Common myeloid progenitor, CD34-positive (primary cell): ENCODE data around the gene NRCAM.
"Not testable (repeated sequence)": the region's sequence is repeated elsewhere in the genome, so short reads cannot be mapped to it uniquely, and the experiment has no call there.

Source experiments
- CTCF ChIA-PET: fragments of 350-600 bp; sonication (Branson Sonifier 250); formaldehyde crosslinking; loops from one replicate; lab custom pipeline; 2021; ENCODE audit warnings: antibody characterized with exemption; lab: Charles Lee
- POLR2A ChIA-PET: fragments of 350-600 bp; sonication (Branson Sonifier 250); formaldehyde crosslinking; loops from one replicate; lab custom pipeline; 2021; ENCODE audit warnings: antibody characterized with exemption; lab: Charles Lee
- DNase-seq, 3 donors: peaks; one replicate each; pipeline versions ENCODE4 v3.0.0 to v3.0.0-alpha.2; 2013
- H3K27ac ChIP-seq, 2 experiments: 1 replicate in 1 of 2; 2 replicates in 1 of 2; pipeline ENCODE4 v1.7.0; 2013; ENCODE audit warnings: inconsistent platforms in 2 of 2, low read length in 2 of 2, mild to moderate bottlenecking in 2 of 2, low read depth in 1 of 2, moderate library complexity in 1 of 2; ENCODE audit not compliant: severe bottlenecking in 2 of 2, insufficient read depth in 1 of 2, poor library complexity in 1 of 2
- H3K27me3 ChIP-seq, 5 experiments: replicated peaks in 2 of 5; 1 replicate in 3 of 5; 2 replicates in 2 of 5; pipeline versions ENCODE4 v1.6.1 to v1.7.0; 2013; ENCODE audit warnings: low read length in 4 of 5, mild to moderate bottlenecking in 2 of 5, moderate library complexity in 2 of 5, inconsistent platforms in 1 of 5; ENCODE audit not compliant: insufficient read depth in 5 of 5, control insufficient read depth in 4 of 5
- H3K36me3 ChIP-seq, 4 experiments: 1 replicate in 2 of 4; 2 replicates in 2 of 4; pipeline versions ENCODE4 v1.6.1 to v1.7.0; 2013; ENCODE audit warnings: low read length in 3 of 4, control low read depth in 1 of 4, mild to moderate bottlenecking in 1 of 4; ENCODE audit not compliant: control insufficient read depth in 4 of 4, insufficient read depth in 4 of 4
- H3K4me1 ChIP-seq, 4 experiments: 1 replicate in 3 of 4; 2 replicates in 1 of 4; pipeline versions ENCODE4 v1.6.1 to v1.7.1; 2013; ENCODE audit warnings: low read length in 3 of 4, mild to moderate bottlenecking in 3 of 4, control low read depth in 1 of 4, inconsistent platforms in 1 of 4, moderate library complexity in 1 of 4; ENCODE audit not compliant: control insufficient read depth in 4 of 4, insufficient read depth in 4 of 4; ENCODE audit errors: control extremely low read depth in 1 of 4
- H3K4me3 ChIP-seq, 7 experiments: 1 replicate in 4 of 7; 2 replicates in 3 of 7; pipeline versions ENCODE4 v1.5.1 to v1.7.0; 2013; ENCODE audit warnings: mild to moderate bottlenecking in 7 of 7, low read length in 6 of 7, moderate library complexity in 6 of 7, inconsistent platforms in 2 of 7, low read depth in 2 of 7, control low read depth in 1 of 7; ENCODE audit not compliant: insufficient read depth in 4 of 7, control insufficient read depth in 1 of 7; ENCODE audit errors: extremely low read depth in 1 of 7
- H3K9me3 ChIP-seq, 5 experiments: 1 replicate in 4 of 5; 2 replicates in 1 of 5; pipeline versions ENCODE4 v1.6.1 to v1.7.1; 2013; ENCODE audit warnings: low read length in 4 of 5, mild to moderate bottlenecking in 2 of 5, inconsistent platforms in 1 of 5, low read depth in 1 of 5, moderate library complexity in 1 of 5; ENCODE audit not compliant: control insufficient read depth in 4 of 5, insufficient read depth in 2 of 5; ENCODE audit errors: control extremely low read depth in 1 of 5
- WGBS: methylation state at CpG from one replicate; pipeline ENCODE4 v1.1.5; 2013; ENCODE audit not compliant: insufficient coverage; 5-methylcytosine and 5-hydroxymethylcytosine counted together

The NRCAM gene

GRCh38 chr7:108479751-108480150, 23.5 kb upstream of the NRCAM start:
- CTCF ChIA-PET = interaction anchor here (1.0 kb wide), 1 partner anchor 62 kb away, joined by 3 read pairs; no protein-coding TSS in a partner anchor
- H3K36me3 ChIP-seq = peaks cover 0 to 24% (median 4%) of the 10 kb centered on the region in 4 experiments
- POLR2A ChIA-PET = no interaction called here

GRCh38 chr7:108479118-108479517, 22.9 kb upstream of the NRCAM start:
- no peaks in the 10 kb centered on the region for H3K9me3 ChIP-seq
- H3K4me3 ChIP-seq = no peak overlapping the region
- no peak for DNase-seq
- WGBS = 94% methylated on average over 2 of the region's 5 CpGs
- CTCF ChIA-PET = interaction anchor here (1.0 to 1.2 kb wide), 2 partner anchors 12 to 62 kb away, joined by 3 to 4 read pairs; no protein-coding TSS in a partner anchor
- no peak overlapping the region for H3K27ac ChIP-seq
- peaks cover 0 to 22% (median 4%) of the 10 kb centered on the region in 4 experiments for H3K36me3 ChIP-seq
- H3K27me3 ChIP-seq = no peaks in the 10 kb centered on the region
- POLR2A ChIA-PET = no interaction called here
- no peaks in the 10 kb centered on the region for H3K4me1 ChIP-seq

More at GRCh38 chr7:108479751-108480150, 23.5 kb upstream of the NRCAM start:
- DNase-seq = no peak
- H3K4me1 ChIP-seq = no peaks in the 10 kb centered on the region
- H3K27me3 ChIP-seq = no peaks in the 10 kb centered on the region
- H3K9me3 ChIP-seq = no peaks in the 10 kb centered on the region
- no CpG with 5 or more reads among the region's 2 CpGs for WGBS
- no peak overlapping the region for H3K27ac ChIP-seq
- no peak overlapping the region for H3K4me3 ChIP-seq

DNA sequence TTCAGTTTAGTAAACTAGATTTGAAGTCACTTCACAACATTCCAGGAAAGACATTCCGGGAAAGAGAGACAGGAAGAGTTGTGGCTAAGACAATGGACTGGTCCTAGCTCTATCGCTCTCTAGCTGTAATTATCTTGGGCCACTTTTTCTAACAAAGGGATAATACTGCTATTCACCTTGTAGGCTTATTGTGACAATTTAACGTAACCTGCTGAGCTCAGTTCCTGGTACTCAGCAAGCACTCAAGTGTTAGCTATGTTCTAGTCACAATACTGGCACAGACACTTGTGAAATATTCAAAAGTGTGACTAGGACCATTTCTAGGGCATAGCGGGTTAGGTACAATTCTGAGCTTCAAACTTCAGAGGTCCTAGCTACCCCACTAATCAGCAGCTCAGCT, 12.0 kb upstream of the NRCAM start:
- POLR2A ChIA-PET = no interaction called here
- CTCF ChIA-PET = interaction anchor here (0.6 to 1.8 kb wide), 2 partner anchors 18 to 28 kb away, joined by 3 to 5 read pairs; no protein-coding TSS in a partner anchor
- H3K4me1 ChIP-seq = no peaks in the 10 kb centered on the region

GRCh38 chr7:108467391-108467790, 11.2 kb upstream of the NRCAM start:
- ChIA-PET POLR2A (no interaction called here), CTCF (interaction anchor here (1.2 to 1.8 kb wide), 3 partner anchors 19 to 140 kb away, joined by 3 to 5 read pairs (median 4); no protein-coding TSS in a partner anchor)
- peaks cover 0 to 3% (median 1%) of the 10 kb centered on the region in 4 experiments for H3K36me3 ChIP-seq
- no peak overlapping the region for H3K4me3 ChIP-seq
- H3K27ac ChIP-seq = no peak overlapping the region
- H3K9me3 ChIP-seq = no peaks in the 10 kb centered on the region
- no peaks in the 10 kb centered on the region for H3K4me1 ChIP-seq
- 78% methylated on average over 1 of the region's 2 CpGs for WGBS
- H3K27me3 ChIP-seq = peaks cover 0 to 37% (median 4%) of the 10 kb centered on the region in 5 experiments
- DNase-seq = no peak

More for the DNA sequence above, 12.0 kb upstream of the NRCAM start:
- Histone ChIP-seq H3K27ac (no peak overlapping the region), H3K36me3 (peaks cover 0 to 3% (median 1%) of the 10 kb centered on the region in 4 experiments), H3K27me3 (peaks cover 0 to 31% (median under 1%) of the 10 kb centered on the region in 5 experiments), H3K9me3 (no peaks in the 10 kb centered on the region), H3K4me3 (no peak overlapping the region)
- DNase-seq = no peak
- 66% methylated on average over 2 of the region's 4 CpGs for WGBS

GRCh38 chr7:108466322-108466721, 10.1 kb upstream of the NRCAM start:
- H3K4me3 ChIP-seq, H3K27ac ChIP-seq, H3K4me1 ChIP-seq, H3K36me3 ChIP-seq, DNase-seq, H3K9me3 ChIP-seq: not testable (repeated sequence)
- WGBS = no CpG with 5 or more reads among the region's 2 CpGs
- ChIA-PET CTCF (interaction anchor here (1.0 to 1.3 kb wide), 3 partner anchors 12 to 139 kb away, joined by 3 to 4 read pairs (median 3); no protein-coding TSS in a partner anchor), POLR2A (interaction anchor here (0.6 kb wide), 1 partner anchor 103 kb away, joined by 3 read pairs; the partner anchor contains the start of genes DNAJB9 and THAP5)
- H3K27me3 ChIP-seq = peaks cover 0 to 45% (median 4%) of the 10 kb centered on the region in 5 experiments

DNA sequence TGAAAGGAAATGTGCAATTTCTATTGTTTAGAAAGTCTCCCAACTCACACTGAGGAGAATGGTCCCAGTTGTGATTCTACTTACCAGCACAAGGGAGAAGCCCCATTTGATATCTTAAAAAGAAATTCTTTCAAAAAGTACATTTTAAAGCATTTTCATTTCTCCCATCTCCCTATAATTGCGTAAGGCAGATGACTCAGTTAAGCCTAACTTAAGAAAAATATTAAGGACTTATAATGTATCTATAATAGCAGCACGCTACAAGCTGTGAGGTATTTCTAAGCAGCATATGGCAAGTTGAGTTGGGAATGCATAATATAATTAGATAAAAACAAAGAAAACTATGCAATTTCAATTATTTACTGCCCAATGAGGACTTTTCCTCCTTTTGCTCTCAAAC, 8.5 kb upstream of the NRCAM start:
- Histone ChIP-seq H3K36me3 (no peaks in the 10 kb centered on the region), H3K27ac (no peak overlapping the region), H3K4me3 (no peak overlapping the region), H3K9me3 (no peaks in the 10 kb centered on the region), H3K4me1 (no peaks in the 10 kb centered on the region), H3K27me3 (peaks cover 0 to 58% (median 7%) of the 10 kb centered on the region in 5 experiments)
- POLR2A ChIA-PET = interaction anchor here (0.6 kb wide), 1 partner anchor 19 kb away, joined by 3 read pairs; no protein-coding TSS in a partner anchor
- CTCF ChIA-PET = interaction anchor here (0.9 to 1.4 kb wide), 2 partner anchors 12 to 282 kb away, joined by 3 to 4 read pairs; no protein-coding TSS in a partner anchor
- no peak for DNase-seq
- no CpG with 5 or more reads among the region's 2 CpGs for WGBS

DNA sequence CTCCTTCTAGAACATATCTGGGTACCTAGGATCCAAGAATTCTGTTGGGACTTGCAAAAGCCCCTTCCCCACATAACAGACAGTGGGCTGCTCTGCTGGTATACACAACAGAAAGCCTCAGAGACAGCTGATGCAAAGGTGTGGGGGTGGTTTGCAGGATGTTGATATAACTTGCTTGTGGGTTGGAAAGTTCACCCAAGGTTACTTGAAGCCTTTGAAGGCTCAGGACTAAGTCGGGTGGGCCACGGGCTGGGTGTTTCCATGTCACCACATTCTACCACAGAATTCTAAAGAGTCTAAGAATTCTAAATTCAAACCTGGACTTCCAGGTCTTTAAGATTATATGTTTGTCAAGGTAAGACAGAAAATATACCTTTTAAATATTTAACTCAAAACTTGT, 7.4 kb upstream of the NRCAM start:
- WGBS = no CpG with 5 or more reads among the region's 2 CpGs
- H3K4me3 ChIP-seq = no peak overlapping the region
- H3K27me3 ChIP-seq = peaks cover under 1 to 68% (median 11%) of the 10 kb centered on the region in 5 experiments
- ChIA-PET POLR2A (no interaction called here), CTCF (no interaction called here)
- no peaks in the 10 kb centered on the region for H3K36me3 ChIP-seq
- no peak overlapping the region for H3K27ac ChIP-seq
- H3K4me1 ChIP-seq = no peaks in the 10 kb centered on the region
- no peaks in the 10 kb centered on the region for H3K9me3 ChIP-seq
- no peak for DNase-seq
